BLaER1 (cell line): ENCODE results near the gene AP3B1.

Source experiments
- H3K27ac ChIP-seq: shearing (Covaris generic); formaldehyde crosslinking; 2 replicates; pipeline ENCODE4 v1.8.1; 2022
- H3K27me3 ChIP-seq: shearing (Covaris generic); formaldehyde crosslinking; 2 replicates; pipeline ENCODE4 v1.8.1; 2022
- H3K36me3 ChIP-seq: shearing (Covaris generic); formaldehyde crosslinking; 2 replicates; pipeline ENCODE4 v1.8.1; 2022
- H3K4me1 ChIP-seq: shearing (Covaris generic); formaldehyde crosslinking; 2 replicates; pipeline ENCODE4 v1.8.1; 2022
- H3K4me2 ChIP-seq: shearing (Covaris generic); formaldehyde crosslinking; 2 replicates; pipeline ENCODE4 v1.8.1; 2022
- H3K4me3 ChIP-seq: shearing (Covaris generic); formaldehyde crosslinking; 2 replicates; pipeline ENCODE4 v1.8.1; 2022
- H3K9ac ChIP-seq: shearing (Covaris generic); formaldehyde crosslinking; 2 replicates; pipeline ENCODE4 v1.8.1; 2022
- H3K9me3 ChIP-seq: shearing (Covaris generic); formaldehyde crosslinking; 2 replicates; pipeline ENCODE4 v1.8.1; 2022
- H4K20me1 ChIP-seq: shearing (Covaris generic); formaldehyde crosslinking; 2 replicates; pipeline ENCODE4 v1.8.1; 2022
- Cebpa-rat ChIP-seq: shearing (Covaris generic); IDR thresholded peaks from 2 replicates; pipeline ENCODE4 v1.8.1; 2022

The AP3B1 gene

GRCh38 chr5:77972469-77973252 is 321.8 kb downstream of the AP3B1 start:
- Histone ChIP-seq H3K4me3 (peak overlapping the region; percentile 61), H3K36me3 (no peaks in the 10 kb centered on the region), H3K27me3 (peaks cover 34% of the 10 kb centered on the region), H4K20me1 (no peaks in the 10 kb centered on the region), H3K9me3 (peaks cover 7% of the 10 kb centered on the region; the same call in 1 of the 2 replicates), H3K27ac (no peak overlapping the region), H3K4me1 (peaks cover 13% of the 10 kb centered on the region), H3K4me2 (peak overlapping the region; percentile 78), H3K9ac (no peak overlapping the region)
- no peak for TF ChIP-seq Cebpa-rat

GRCh38 chr5:77971776-77972468 is 322.6 kb downstream of the AP3B1 start:
- H3K4me3 ChIP-seq = peak overlapping the region; percentile 61; the same call in 1 of the 2 replicates

GRCh38 chr5:77970891-77971290 is 323.6 kb downstream of the AP3B1 start:
- Histone ChIP-seq H3K27me3 (peaks cover 34% of the 10 kb centered on the region), H3K4me2 (no peak overlapping the region), H3K36me3 (no peaks in the 10 kb centered on the region), H3K4me1 (peaks cover 13% of the 10 kb centered on the region), H3K9me3 (peaks cover 7% of the 10 kb centered on the region; the same call in 1 of the 2 replicates), H3K9ac (no peak overlapping the region), H3K4me3 (no peak overlapping the region), H3K27ac (no peak overlapping the region), H4K20me1 (no peaks in the 10 kb centered on the region)
- no peak for TF ChIP-seq Cebpa-rat

More at GRCh38 chr5:77971776-77972468, 322.6 kb downstream of the AP3B1 start:
- H4K20me1 ChIP-seq = no peaks in the 10 kb centered on the region
- H3K9ac ChIP-seq = no peak overlapping the region
- no peaks in the 10 kb centered on the region for H3K36me3 ChIP-seq
- H3K4me2 ChIP-seq = peak overlapping the region; percentile 78
- no peak for TF ChIP-seq Cebpa-rat
- peaks cover 7% of the 10 kb centered on the region; the same call in 1 of the 2 replicates for H3K9me3 ChIP-seq
- H3K4me1 ChIP-seq = peaks cover 13% of the 10 kb centered on the region
- peaks cover 34% of the 10 kb centered on the region for H3K27me3 ChIP-seq
- H3K27ac ChIP-seq = no peak overlapping the region

GRCh38 chr5:77963795-77964194 is 330.7 kb downstream of the AP3B1 start:
- peaks cover 5% of the 10 kb centered on the region for H3K27me3 ChIP-seq
- TF ChIP-seq Cebpa-rat = no peak
- H4K20me1 ChIP-seq = no peaks in the 10 kb centered on the region

GRCh38 chr5:77960863-77961396 is 333.6 kb downstream of the AP3B1 start:
- Histone ChIP-seq H3K4me2 (no peak overlapping the region), H3K9me3 (peaks cover 14% of the 10 kb centered on the region), H3K4me1 (no peaks in the 10 kb centered on the region), H3K27ac (no peak overlapping the region), H3K27me3 (peaks cover 25% of the 10 kb centered on the region), H3K36me3 (no peaks in the 10 kb centered on the region), H4K20me1 (no peaks in the 10 kb centered on the region), H3K4me3 (no peak overlapping the region), H3K9ac (no peak overlapping the region)
- no peak for TF ChIP-seq Cebpa-rat

More at GRCh38 chr5:77963795-77964194, 330.7 kb downstream of the AP3B1 start:
- H3K4me1 ChIP-seq = no peaks in the 10 kb centered on the region
- no peaks in the 10 kb centered on the region for H3K36me3 ChIP-seq
- no peak overlapping the region for H3K4me3 ChIP-seq
- H3K9ac ChIP-seq = no peak overlapping the region
- no peaks in the 10 kb centered on the region for H3K9me3 ChIP-seq
- no peak overlapping the region for H3K27ac ChIP-seq
- H3K4me2 ChIP-seq = no peak overlapping the region

- Histone ChIP-seq H3K9ac (no peak overlapping the region), H3K27ac (no peak overlapping the region), H3K27me3 (peaks cover 25% of the 10 kb centered on the region), H3K4me3 (no peak overlapping the region), H3K36me3 (no peaks in the 10 kb centered on the region), H4K20me1 (no peaks in the 10 kb centered on the region), H3K9me3 (peaks cover 14% of the 10 kb centered on the region), H3K4me1 (no peaks in the 10 kb centered on the region), H3K4me2 (no peak overlapping the region)
- no peak for TF ChIP-seq Cebpa-rat
Measured at GRCh38 chr5:77960305-77960704, 334.2 kb downstream of the AP3B1 start.

- Histone ChIP-seq H3K9me3 (peaks cover 14% of the 10 kb centered on the region), H3K4me2 (no peak overlapping the region), H4K20me1 (no peaks in the 10 kb centered on the region), H3K4me1 (no peaks in the 10 kb centered on the region), H3K9ac (no peak overlapping the region), H3K36me3 (no peaks in the 10 kb centered on the region), H3K27me3 (peaks cover 25% of the 10 kb centered on the region), H3K4me3 (no peak overlapping the region), H3K27ac (no peak overlapping the region)
- TF ChIP-seq Cebpa-rat = no peak
Measured at GRCh38 chr5:77958642-77959330, 335.7 kb downstream of the AP3B1 start.

GRCh38 chr5:77957931-77958521 is 336.5 kb downstream of the AP3B1 start:
- Histone ChIP-seq H4K20me1 (no peaks in the 10 kb centered on the region), H3K4me2 (no peak overlapping the region), H3K9ac (no peak overlapping the region), H3K9me3 (peaks cover 14% of the 10 kb centered on the region), H3K27ac (no peak overlapping the region), H3K36me3 (no peaks in the 10 kb centered on the region), H3K27me3 (peaks cover 25% of the 10 kb centered on the region), H3K4me1 (no peaks in the 10 kb centered on the region), H3K4me3 (no peak overlapping the region)
- no peak for TF ChIP-seq Cebpa-rat

GRCh38 chr5:77957516-77957915 is 337.0 kb downstream of the AP3B1 start:
- Histone ChIP-seq H3K9me3 (peaks cover 14% of the 10 kb centered on the region), H4K20me1 (no peaks in the 10 kb centered on the region), H3K27me3 (peaks cover 25% of the 10 kb centered on the region), H3K9ac (no peak overlapping the region), H3K4me1 (no peaks in the 10 kb centered on the region), H3K27ac (no peak overlapping the region), H3K4me3 (no peak overlapping the region), H3K4me2 (no peak overlapping the region), H3K36me3 (no peaks in the 10 kb centered on the region)
- TF ChIP-seq Cebpa-rat = no peak
